Peyer's patch (tissue), 4 donors: Measurements from ENCODE around the gene SOX5.

Source experiments
- CTCF ChIP-seq, 6 experiments: fragments of 450-650 bp in 4 of 6; fragments of 200-600 bp in 2 of 6; sonication (generic) in 1 of 6; IDR thresholded peaks; one replicate each; pipeline ENCODE4 v1.5.1; 2017 to 2019; ENCODE audit warnings: antibody characterized with exemption in 6 of 6, mild to moderate bottlenecking in 3 of 6, moderate library complexity in 1 of 6
- POLR2A ChIP-seq, 2 donors: fragments of 450-650 bp; IDR thresholded peaks; one replicate each; pipeline ENCODE4 v1.5.1; 2017; ENCODE audit warnings: antibody characterized with exemption in 2 of 2, mild to moderate bottlenecking in 2 of 2, moderate library complexity in 2 of 2

- TF ChIP-seq CTCF (IDR thresholded peaks at IDR 0.05) (no peak), POLR2A (IDR thresholded peaks at IDR 0.05) (no peak)
These were observed 241.2 kb downstream of the SOX5 start for GRCh38 chr12:23708185-23708837.
